ENCODE data around the gene FAM177A1. TPM values are rescaled to one million over a fixed set of nuclear protein-coding genes. Genes with fewer than 3 reads are reported as not detected.

Gene FAM177A1
- total and polyA plus RNA-seq, 2 of the 13 experiments (the other 11 are each of a cell fraction or from before 2014, with no cell fraction given) = 72.9 to 119 TPM

DNA sequence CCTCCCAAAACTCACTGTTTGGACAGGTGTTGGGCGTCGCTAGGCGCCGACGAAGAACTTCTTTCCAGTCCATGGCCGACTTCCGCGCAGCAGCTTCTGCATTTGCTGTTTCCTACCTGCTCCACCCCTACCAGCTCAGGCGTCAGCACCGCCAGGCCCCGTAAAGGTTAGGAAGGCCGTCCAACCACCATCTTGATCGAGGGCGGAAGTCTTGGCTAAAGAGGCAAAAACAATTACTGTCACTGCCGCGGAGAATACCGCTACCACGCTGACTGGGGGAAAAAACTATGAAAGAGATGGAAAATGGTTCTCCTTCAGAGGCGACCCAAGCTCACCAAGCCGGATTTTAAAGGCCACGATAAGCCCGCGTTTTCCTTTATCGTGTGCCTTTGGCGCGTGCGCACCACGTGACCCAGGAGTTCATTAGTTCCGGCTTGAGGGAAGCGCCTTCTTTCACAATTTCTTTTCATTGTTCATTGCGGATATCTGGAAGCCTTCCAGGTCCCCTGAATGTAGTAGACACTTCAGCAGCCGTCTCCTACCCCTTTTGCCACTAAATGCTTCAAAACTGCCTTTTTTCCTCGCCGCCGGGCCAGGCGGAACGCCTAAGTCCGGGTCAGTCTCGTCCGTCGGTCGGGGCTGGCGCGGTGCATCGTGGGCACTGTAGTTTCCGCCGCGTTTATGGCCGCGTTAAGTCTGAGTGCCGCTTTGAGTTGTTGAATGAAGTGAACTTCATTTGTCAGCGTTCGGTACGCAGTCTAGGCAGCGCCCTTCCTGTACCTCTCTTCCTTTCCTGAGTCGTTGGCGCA, 76.0 kb downstream of the FAM177A1 start, which contains the start of the genes PPP2R3C and PRORP (continued):
- TF ChIP-seq IKZF4 (CRISPR knock-in tag; IDR thresholded peaks at IDR 0.05; ENCODE audit: borderline replicate concordance, low read depth, not compliant biosample characterization) = peak; percentile 80
- TF ChIP-seq SKIL (CRISPR knock-in tag; IDR thresholded peaks at IDR 0.05; ENCODE audit: borderline replicate concordance) = peak; percentile 48; the same call in 1 of the 2 replicates
- peak; percentile 88 for TF ChIP-seq ZNF274 (CRISPR knock-in tag; IDR thresholded peaks at IDR 0.05)
- TF ChIP-seq, protein P1, sequence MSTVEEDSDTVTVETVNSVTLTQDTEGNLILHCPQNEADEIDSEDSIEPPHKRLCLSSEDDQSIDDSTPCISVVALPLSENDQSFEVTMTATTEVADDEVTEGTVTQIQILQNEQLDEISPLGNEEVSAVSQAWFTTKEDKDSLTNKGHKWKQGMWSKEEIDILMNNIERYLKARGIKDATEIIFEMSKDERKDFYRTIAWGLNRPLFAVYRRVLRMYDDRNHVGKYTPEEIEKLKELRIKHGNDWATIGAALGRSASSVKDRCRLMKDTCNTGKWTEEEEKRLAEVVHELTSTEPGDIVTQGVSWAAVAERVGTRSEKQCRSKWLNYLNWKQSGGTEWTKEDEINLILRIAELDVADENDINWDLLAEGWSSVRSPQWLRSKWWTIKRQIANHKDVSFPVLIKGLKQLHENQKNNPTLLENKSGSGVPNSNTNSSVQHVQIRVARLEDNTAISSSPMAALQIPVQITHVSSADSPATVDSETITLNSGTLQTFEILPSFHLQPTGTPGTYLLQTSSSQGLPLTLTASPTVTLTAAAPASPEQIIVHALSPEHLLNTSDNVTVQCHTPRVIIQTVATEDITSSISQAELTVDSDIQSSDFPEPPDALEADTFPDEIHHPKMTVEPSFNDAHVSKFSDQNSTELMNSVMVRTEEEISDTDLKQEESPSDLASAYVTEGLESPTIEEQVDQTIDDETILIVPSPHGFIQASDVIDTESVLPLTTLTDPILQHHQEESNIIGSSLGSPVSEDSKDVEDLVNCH (CRISPR knock-in tag; IDR thresholded peaks at IDR 0.05) = peak; percentile 97
- no peak for TF ChIP-seq NPAS2 (CRISPR knock-in tag; IDR thresholded peaks at IDR 0.05; ENCODE audit: borderline replicate concordance)
- peak; percentile 26; the same call in 1 of the 2 replicates for TF ChIP-seq KIAA2018 (CRISPR knock-in tag; IDR thresholded peaks at IDR 0.05; ENCODE audit: borderline replicate concordance)
- peak; percentile 88 for TF ChIP-seq ZMYM2 (CRISPR knock-in tag; IDR thresholded peaks at IDR 0.05)
- TF ChIP-seq ZNF704 (CRISPR knock-in tag; IDR thresholded peaks at IDR 0.05; ENCODE audit: borderline replicate concordance) = peak; percentile 98
- TF ChIP-seq, protein P2, sequence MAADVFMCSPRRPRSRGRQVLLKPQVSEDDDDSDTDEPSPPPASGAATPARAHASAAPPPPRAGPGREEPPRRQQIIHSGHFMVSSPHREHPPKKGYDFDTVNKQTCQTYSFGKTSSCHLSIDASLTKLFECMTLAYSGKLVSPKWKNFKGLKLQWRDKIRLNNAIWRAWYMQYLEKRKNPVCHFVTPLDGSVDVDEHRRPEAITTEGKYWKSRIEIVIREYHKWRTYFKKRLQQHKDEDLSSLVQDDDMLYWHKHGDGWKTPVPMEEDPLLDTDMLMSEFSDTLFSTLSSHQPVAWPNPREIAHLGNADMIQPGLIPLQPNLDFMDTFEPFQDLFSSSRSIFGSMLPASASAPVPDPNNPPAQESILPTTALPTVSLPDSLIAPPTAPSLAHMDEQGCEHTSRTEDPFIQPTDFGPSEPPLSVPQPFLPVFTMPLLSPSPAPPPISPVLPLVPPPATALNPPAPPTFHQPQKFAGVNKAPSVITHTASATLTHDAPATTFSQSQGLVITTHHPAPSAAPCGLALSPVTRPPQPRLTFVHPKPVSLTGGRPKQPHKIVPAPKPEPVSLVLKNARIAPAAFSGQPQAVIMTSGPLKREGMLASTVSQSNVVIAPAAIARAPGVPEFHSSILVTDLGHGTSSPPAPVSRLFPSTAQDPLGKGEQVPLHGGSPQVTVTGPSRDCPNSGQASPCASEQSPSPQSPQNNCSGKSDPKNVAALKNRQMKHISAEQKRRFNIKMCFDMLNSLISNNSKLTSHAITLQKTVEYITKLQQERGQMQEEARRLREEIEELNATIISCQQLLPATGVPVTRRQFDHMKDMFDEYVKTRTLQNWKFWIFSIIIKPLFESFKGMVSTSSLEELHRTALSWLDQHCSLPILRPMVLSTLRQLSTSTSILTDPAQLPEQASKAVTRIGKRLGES (CRISPR knock-in tag; IDR thresholded peaks at IDR 0.05; ENCODE audit: borderline replicate concordance) = peak; percentile 96
